Activated CD4-positive, alpha-beta T cell treated with anti-CD3 and anti-CD28 coated beads for 36 hours (primary cell): ENCODE measurements around the gene SNAP29. TPM values are rescaled to one million over a fixed set of nuclear protein-coding genes. Genes with fewer than 3 reads are reported as not detected.
"Not testable (repeated sequence)": the region's sequence is repeated elsewhere in the genome, so short reads cannot be mapped to it uniquely, and the experiment has no call there.

ENCODE experiments used
- ATAC-seq: fragments of 200-7000 bp; cut with Tn5 transposase; one replicate; pipeline ENCODE4 v1.10.0; 2021; ENCODE audit warnings: mild to moderate bottlenecking, moderate library complexity
- CTCF ChIA-PET: fragments of 350-600 bp; sonication (Branson Sonifier 250); formaldehyde crosslinking; loops from one replicate; lab custom pipeline; 2021; ENCODE audit warnings: antibody characterized with exemption; lab: Charles Lee
- POLR2A ChIA-PET: fragments of 350-600 bp; sonication (Branson Sonifier 250); formaldehyde crosslinking; loops from one replicate; lab custom pipeline; 2021; ENCODE audit warnings: antibody characterized with exemption, inconsistent platforms; lab: Charles Lee
- DNase-seq: peaks from one replicate; pipeline ENCODE4 v3.0.0-alpha.2; 2020
- H3K27ac Mint-ChIP-seq: one replicate; pipeline ENCODE4 v1.8.0; 2021; ENCODE audit warnings: mixed read lengths
- H3K27me3 Mint-ChIP-seq: one replicate; pipeline ENCODE4 v1.8.0; 2021; ENCODE audit warnings: mixed read lengths
- H3K36me3 Mint-ChIP-seq: one replicate; pipeline ENCODE4 v1.8.0; 2021; ENCODE audit warnings: low read depth, mixed read lengths
- H3K4me1 Mint-ChIP-seq: one replicate; pipeline ENCODE4 v1.8.0; 2021; ENCODE audit warnings: mixed read lengths
- H3K4me3 Mint-ChIP-seq: one replicate; pipeline ENCODE4 v1.8.0; 2021; ENCODE audit warnings: mild to moderate bottlenecking, moderate library complexity, mixed read lengths
- H3K9me3 Mint-ChIP-seq: one replicate; pipeline ENCODE4 v1.8.0; 2021; ENCODE audit warnings: low read depth, mixed read lengths
- intact Hi-C, 2 experiments: fragments of 100-400 bp; cut with DNase I in 1 of 2; cut with micrococcal nuclease in 1 of 2; formaldehyde crosslinking; loops; one replicate each; pipeline versions ENCODE4 v1.14.2 to v1.15.1; 2022 to 2024; cut with DNase I, micrococcal nuclease
- total RNA-seq, 2 experiments: library from RNA; stranded (reverse); gene quantifications; one replicate each; pipeline ENCODE4 v1.2.3, GENCODE V29; 2021

SNAP29 gene
- total RNA-seq, 2 experiments from 2014 or later, result 22.8 to 33.8 TPM

- ATAC-seq, result peak; percentile 68
- ChIA-PET POLR2A (no interaction called here), CTCF (interaction anchor here (0.8 to 1.7 kb wide), 5 partner anchors 9 to 52 kb away, joined by 3 to 8 read pairs (median 4); partner anchors contain the start of gene CRKL)
- intact Hi-C loops, result no loop called here
- no peak overlapping the region for H3K4me3 Mint-ChIP-seq
- peaks cover 32% of the 10 kb centered on the region for H3K36me3 Mint-ChIP-seq
- DNase-seq, result peak; percentile 71
- H3K4me1 Mint-ChIP-seq, result no peaks in the 10 kb centered on the region
- no peaks in the 10 kb centered on the region for H3K27me3 Mint-ChIP-seq
- H3K9me3 Mint-ChIP-seq, result no peaks in the 10 kb centered on the region
- no peak overlapping the region for H3K27ac Mint-ChIP-seq
Observed at GRCh38 chr22:20885557-20886323, 26.9 kb downstream of the SNAP29 start.

- Mint-ChIP-seq H3K27me3 (no peaks in the 10 kb centered on the region), H3K9me3 (no peaks in the 10 kb centered on the region), H3K4me3 (no peak overlapping the region), H3K27ac (no peak overlapping the region), H3K36me3 (peaks cover 26% of the 10 kb centered on the region), H3K4me1 (no peaks in the 10 kb centered on the region)
- ChIA-PET POLR2A (no interaction called here), CTCF (no interaction called here)
- ATAC-seq (no peak), DNase-seq (no peak)
- intact Hi-C loops, result no loop called here
Observed at GRCh38 chr22:20887375-20887774, 28.6 kb downstream of the SNAP29 start.

- Mint-ChIP-seq H3K27ac (no peak overlapping the region), H3K4me3 (no peak overlapping the region), H3K4me1 (no peaks in the 10 kb centered on the region), H3K36me3 (peaks cover 24% of the 10 kb centered on the region), H3K9me3 (no peaks in the 10 kb centered on the region), H3K27me3 (no peaks in the 10 kb centered on the region)
- DNase-seq (no peak), ATAC-seq (no peak)
- ChIA-PET POLR2A (no interaction called here), CTCF (interaction anchor here (1.0 kb wide), 1 partner anchor 8 kb away, joined by 3 read pairs; no protein-coding TSS in a partner anchor)
- intact Hi-C loops, result no loop called here
Observed at GRCh38 chr22:20889025-20889704, 30.4 kb downstream of the SNAP29 start.

GRCh38 chr22:20889904-20890540, 31.2 kb downstream of the SNAP29 start:
- CTCF ChIA-PET, result interaction anchor here (1.0 kb wide), 1 partner anchor 9 kb away, joined by 3 read pairs; no protein-coding TSS in a partner anchor
- no peak overlapping the region for H3K27ac Mint-ChIP-seq
- H3K9me3 Mint-ChIP-seq, result no peaks in the 10 kb centered on the region
- no peak overlapping the region for H3K4me3 Mint-ChIP-seq
- peaks cover 2% of the 10 kb centered on the region for H3K27me3 Mint-ChIP-seq
- POLR2A ChIA-PET, result no interaction called here
- ATAC-seq, result no peak
- peaks cover 20% of the 10 kb centered on the region for H3K36me3 Mint-ChIP-seq
- DNase-seq, result no peak
- H3K4me1 Mint-ChIP-seq, result no peaks in the 10 kb centered on the region
- intact Hi-C loops, result no loop called here

GRCh38 chr22:20890975-20891374, 32.2 kb downstream of the SNAP29 start:
- intact Hi-C loops, result no loop called here
- Mint-ChIP-seq H3K4me3 (no peak overlapping the region), H3K4me1 (no peaks in the 10 kb centered on the region), H3K36me3 (peaks cover 15% of the 10 kb centered on the region), H3K27me3 (peaks cover 4% of the 10 kb centered on the region), H3K9me3 (no peaks in the 10 kb centered on the region), H3K27ac (no peak overlapping the region)
- ChIA-PET POLR2A (no interaction called here), CTCF (no interaction called here)
- DNase-seq, result no peak
- ATAC-seq, result no peak

- POLR2A ChIA-PET, result interaction anchor here (0.6 kb wide), 1 partner anchor 24 kb away, joined by 6 read pairs; no protein-coding TSS in a partner anchor
- not testable (repeated sequence) for H3K4me1 Mint-ChIP-seq
Observed at GRCh38 chr22:20897737-20898136, 38.9 kb downstream of the SNAP29 start.

GRCh38 chr22:20899827-20900423, 41.1 kb downstream of the SNAP29 start:
- intact Hi-C loops, result no loop called here
- ATAC-seq, result no peak
- DNase-seq, result no peak
- Mint-ChIP-seq H3K4me3 (no peak overlapping the region), H3K4me1 (no peaks in the 10 kb centered on the region), H3K27me3 (peaks cover 2% of the 10 kb centered on the region), H3K27ac (no peak overlapping the region), H3K9me3 (no peaks in the 10 kb centered on the region), H3K36me3 (no peaks in the 10 kb centered on the region)
- ChIA-PET POLR2A (no interaction called here), CTCF (interaction anchor here (0.8 to 2.5 kb wide), 2 partner anchors 9 to 14 kb away, joined by 3 to 8 read pairs; no protein-coding TSS in a partner anchor)

More at GRCh38 chr22:20897737-20898136, 38.9 kb downstream of the SNAP29 start:
- intact Hi-C loops, ATAC-seq, H3K9me3 Mint-ChIP-seq, H3K27ac Mint-ChIP-seq, DNase-seq, H3K36me3 Mint-ChIP-seq, H3K4me3 Mint-ChIP-seq, H3K27me3 Mint-ChIP-seq: not testable (repeated sequence)
- CTCF ChIA-PET, result interaction anchor here (0.6 to 2.5 kb wide), 2 partner anchors 12 to 1537 kb away, joined by 3 to 8 read pairs; no protein-coding TSS in a partner anchor

- DNase-seq, intact Hi-C loops, H3K36me3 Mint-ChIP-seq, H3K27me3 Mint-ChIP-seq, POLR2A ChIA-PET, ATAC-seq, H3K4me1 Mint-ChIP-seq, H3K4me3 Mint-ChIP-seq, H3K9me3 Mint-ChIP-seq, H3K27ac Mint-ChIP-seq: not testable (repeated sequence)
- CTCF ChIA-PET, result interaction anchor here (0.6 to 0.8 kb wide), 3 partner anchors 16 to 466 kb away, joined by 3 read pairs; partner anchors contain the start of gene CRKL
Observed at GRCh38 chr22:20901093-20902033, 42.6 kb downstream of the SNAP29 start.

GRCh38 chr22:20903093-20903492, 44.3 kb downstream of the SNAP29 start:
- Mint-ChIP-seq H3K27ac (no peak overlapping the region), H3K36me3 (no peaks in the 10 kb centered on the region), H3K4me3 (no peak overlapping the region), H3K27me3 (no peaks in the 10 kb centered on the region), H3K9me3 (no peaks in the 10 kb centered on the region), H3K4me1 (no peaks in the 10 kb centered on the region)
- ATAC-seq (no peak), DNase-seq (no peak)
- ChIA-PET CTCF (no interaction called here), POLR2A (no interaction called here)
- intact Hi-C loops, result no loop called here
